Spleen (tissue), 7 donors: Measurements from ENCODE around the gene KIFAP3.

ENCODE experiments used
- POLR2A ChIP-seq, 3 donors: fragments of 450-650 bp; IDR thresholded peaks; one replicate each; pipeline ENCODE4 v1.5.1; 2017; ENCODE audit warnings: antibody characterized with exemption in 3 of 3, mild to moderate bottlenecking in 1 of 3
- TF ChIP-seq, protein P1 (sequence below), 11 experiments: fragments of 200-600 bp in 7 of 11; fragments of 450-650 bp in 4 of 11; sonication (generic) in 4 of 11; IDR thresholded peaks in 8 of 11; conservative IDR thresholded peaks in 3 of 11; 1 replicate in 7 of 11; 2 replicates in 4 of 11; pipeline versions ENCODE4 v1.4.0 to v1.8.0; 2016 to 2021; ENCODE audit warnings: antibody characterized with exemption in 11 of 11, inconsistent platforms in 4 of 11, mild to moderate bottlenecking in 1 of 11
- donor health status: DM: no; HTN: no; CAD: no; lungs with moderate emphysema.
- donor health status: DM: no; HTN: no; CAD: no.
- donor health status: DM: no; HTN: no; CAD: no.

DNA sequence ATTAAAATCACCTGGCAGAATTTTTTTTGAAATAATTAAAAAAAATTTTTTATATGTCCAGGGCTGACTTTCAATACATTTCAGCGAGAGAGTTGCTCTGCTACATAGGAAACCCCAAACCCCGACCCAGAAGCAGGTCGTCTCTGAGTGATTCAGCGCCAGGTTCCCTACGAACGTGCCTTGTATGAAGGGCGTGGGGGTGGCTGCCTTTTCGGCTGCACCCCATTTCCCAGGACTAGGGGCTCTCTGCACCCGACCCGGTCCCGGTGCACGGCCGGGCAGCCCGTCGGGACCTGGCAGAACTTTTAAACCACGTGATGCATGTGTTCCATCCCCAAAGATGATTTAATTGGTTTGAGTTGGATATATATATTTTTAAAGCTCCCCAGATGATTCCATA is 165.0 kb downstream of the KIFAP3 start:
- TF ChIP-seq, protein P1, sequence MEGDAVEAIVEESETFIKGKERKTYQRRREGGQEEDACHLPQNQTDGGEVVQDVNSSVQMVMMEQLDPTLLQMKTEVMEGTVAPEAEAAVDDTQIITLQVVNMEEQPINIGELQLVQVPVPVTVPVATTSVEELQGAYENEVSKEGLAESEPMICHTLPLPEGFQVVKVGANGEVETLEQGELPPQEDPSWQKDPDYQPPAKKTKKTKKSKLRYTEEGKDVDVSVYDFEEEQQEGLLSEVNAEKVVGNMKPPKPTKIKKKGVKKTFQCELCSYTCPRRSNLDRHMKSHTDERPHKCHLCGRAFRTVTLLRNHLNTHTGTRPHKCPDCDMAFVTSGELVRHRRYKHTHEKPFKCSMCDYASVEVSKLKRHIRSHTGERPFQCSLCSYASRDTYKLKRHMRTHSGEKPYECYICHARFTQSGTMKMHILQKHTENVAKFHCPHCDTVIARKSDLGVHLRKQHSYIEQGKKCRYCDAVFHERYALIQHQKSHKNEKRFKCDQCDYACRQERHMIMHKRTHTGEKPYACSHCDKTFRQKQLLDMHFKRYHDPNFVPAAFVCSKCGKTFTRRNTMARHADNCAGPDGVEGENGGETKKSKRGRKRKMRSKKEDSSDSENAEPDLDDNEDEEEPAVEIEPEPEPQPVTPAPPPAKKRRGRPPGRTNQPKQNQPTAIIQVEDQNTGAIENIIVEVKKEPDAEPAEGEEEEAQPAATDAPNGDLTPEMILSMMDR (IDR thresholded peaks at IDR 0.05 in 8 of 11, conservative IDR thresholded peaks at IDR 0.05 in 3 of 11), result no peak
- no peak for TF ChIP-seq POLR2A (IDR thresholded peaks at IDR 0.05)
